Liver (tissue), 3 donors: ENCODE measurements around the gene NCOA6.

Experiments
- HNF4G ChIP-seq: IDR thresholded peaks from 2 replicates; pipeline ENCODE4 v1.6.1; 2016; ENCODE audit warnings: antibody characterized with exemption
- TAF1 ChIP-seq: conservative IDR thresholded peaks from 2 replicates; pipeline ENCODE4 v1.6.1; 2016; ENCODE audit warnings: antibody characterized with exemption, mild to moderate bottlenecking
- TF ChIP-seq, protein P1 (sequence below): fragments of 150-350 bp; IDR thresholded peaks from 2 replicates; pipeline ENCODE4 v1.5.1; 2017; ENCODE audit warnings: improper control_type of control experiment, low read depth, low read length; ENCODE audit not compliant: missing input control
- TF ChIP-seq, protein P2 (sequence below): IDR thresholded peaks from 2 replicates; pipeline ENCODE4 v1.6.1; 2016; ENCODE audit warnings: antibody characterized with exemption
- TF ChIP-seq, protein P3 (sequence below): IDR thresholded peaks from 2 replicates; pipeline ENCODE4 v1.6.1; 2016; ENCODE audit warnings: antibody characterized with exemption, mild to moderate bottlenecking
- donor health status: healthy.
- donor health status: healthy.

DNA sequence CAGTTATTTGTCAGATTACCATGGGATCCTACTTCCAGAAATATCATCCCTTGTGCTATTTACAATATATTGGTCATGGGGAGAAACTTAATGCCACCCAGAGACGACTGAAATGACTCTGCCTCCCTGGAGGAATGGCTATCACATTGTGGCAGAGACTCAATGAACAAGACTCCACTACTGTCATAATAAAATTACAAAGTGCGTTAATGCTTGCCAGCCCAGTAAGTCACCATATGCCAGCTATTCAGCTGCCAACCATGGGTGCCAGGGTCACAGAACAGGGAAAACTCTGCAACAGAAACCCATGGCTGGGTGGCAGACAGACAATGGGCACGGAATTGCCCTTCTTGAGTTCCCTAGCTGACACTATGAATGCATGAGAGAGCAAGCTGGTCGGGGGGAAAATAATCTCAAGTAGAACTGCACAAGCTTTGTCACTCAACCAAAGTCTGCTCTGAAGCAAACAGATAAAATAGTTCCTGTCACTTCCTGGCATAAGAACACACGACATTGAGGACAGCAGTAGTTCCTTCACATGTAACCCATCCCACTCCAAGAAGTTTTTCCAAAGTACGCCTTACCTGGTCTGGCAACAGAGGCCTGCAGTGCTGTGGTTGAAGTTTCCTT lies 89.2 kb downstream of the NCOA6 start:
- TF ChIP-seq TAF1 (no peak), HNF4G (no peak)
- TF ChIP-seq, protein P1, sequence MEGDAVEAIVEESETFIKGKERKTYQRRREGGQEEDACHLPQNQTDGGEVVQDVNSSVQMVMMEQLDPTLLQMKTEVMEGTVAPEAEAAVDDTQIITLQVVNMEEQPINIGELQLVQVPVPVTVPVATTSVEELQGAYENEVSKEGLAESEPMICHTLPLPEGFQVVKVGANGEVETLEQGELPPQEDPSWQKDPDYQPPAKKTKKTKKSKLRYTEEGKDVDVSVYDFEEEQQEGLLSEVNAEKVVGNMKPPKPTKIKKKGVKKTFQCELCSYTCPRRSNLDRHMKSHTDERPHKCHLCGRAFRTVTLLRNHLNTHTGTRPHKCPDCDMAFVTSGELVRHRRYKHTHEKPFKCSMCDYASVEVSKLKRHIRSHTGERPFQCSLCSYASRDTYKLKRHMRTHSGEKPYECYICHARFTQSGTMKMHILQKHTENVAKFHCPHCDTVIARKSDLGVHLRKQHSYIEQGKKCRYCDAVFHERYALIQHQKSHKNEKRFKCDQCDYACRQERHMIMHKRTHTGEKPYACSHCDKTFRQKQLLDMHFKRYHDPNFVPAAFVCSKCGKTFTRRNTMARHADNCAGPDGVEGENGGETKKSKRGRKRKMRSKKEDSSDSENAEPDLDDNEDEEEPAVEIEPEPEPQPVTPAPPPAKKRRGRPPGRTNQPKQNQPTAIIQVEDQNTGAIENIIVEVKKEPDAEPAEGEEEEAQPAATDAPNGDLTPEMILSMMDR: no peak
- TF ChIP-seq, protein P2, sequence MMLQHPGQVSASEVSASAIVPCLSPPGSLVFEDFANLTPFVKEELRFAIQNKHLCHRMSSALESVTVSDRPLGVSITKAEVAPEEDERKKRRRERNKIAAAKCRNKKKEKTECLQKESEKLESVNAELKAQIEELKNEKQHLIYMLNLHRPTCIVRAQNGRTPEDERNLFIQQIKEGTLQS: no peak
- TF ChIP-seq, protein P3, sequence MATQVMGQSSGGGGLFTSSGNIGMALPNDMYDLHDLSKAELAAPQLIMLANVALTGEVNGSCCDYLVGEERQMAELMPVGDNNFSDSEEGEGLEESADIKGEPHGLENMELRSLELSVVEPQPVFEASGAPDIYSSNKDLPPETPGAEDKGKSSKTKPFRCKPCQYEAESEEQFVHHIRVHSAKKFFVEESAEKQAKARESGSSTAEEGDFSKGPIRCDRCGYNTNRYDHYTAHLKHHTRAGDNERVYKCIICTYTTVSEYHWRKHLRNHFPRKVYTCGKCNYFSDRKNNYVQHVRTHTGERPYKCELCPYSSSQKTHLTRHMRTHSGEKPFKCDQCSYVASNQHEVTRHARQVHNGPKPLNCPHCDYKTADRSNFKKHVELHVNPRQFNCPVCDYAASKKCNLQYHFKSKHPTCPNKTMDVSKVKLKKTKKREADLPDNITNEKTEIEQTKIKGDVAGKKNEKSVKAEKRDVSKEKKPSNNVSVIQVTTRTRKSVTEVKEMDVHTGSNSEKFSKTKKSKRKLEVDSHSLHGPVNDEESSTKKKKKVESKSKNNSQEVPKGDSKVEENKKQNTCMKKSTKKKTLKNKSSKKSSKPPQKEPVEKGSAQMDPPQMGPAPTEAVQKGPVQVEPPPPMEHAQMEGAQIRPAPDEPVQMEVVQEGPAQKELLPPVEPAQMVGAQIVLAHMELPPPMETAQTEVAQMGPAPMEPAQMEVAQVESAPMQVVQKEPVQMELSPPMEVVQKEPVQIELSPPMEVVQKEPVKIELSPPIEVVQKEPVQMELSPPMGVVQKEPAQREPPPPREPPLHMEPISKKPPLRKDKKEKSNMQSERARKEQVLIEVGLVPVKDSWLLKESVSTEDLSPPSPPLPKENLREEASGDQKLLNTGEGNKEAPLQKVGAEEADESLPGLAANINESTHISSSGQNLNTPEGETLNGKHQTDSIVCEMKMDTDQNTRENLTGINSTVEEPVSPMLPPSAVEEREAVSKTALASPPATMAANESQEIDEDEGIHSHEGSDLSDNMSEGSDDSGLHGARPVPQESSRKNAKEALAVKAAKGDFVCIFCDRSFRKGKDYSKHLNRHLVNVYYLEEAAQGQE: no peak
